CD14-positive monocyte (primary cell): ENCODE results near the gene LEF1. TPM values are rescaled to one million over a fixed set of nuclear protein-coding genes. Genes with fewer than 3 reads are reported as not detected.

Source experiments
- DNase-seq, 3 donors: peaks; one replicate each; pipeline ENCODE4 v3.0.0-alpha.2; 2011 to 2022
- H2AFZ ChIP-seq: 2 replicates; pipeline ENCODE4 v1.6.0; 2012; ENCODE audit warnings: mild to moderate bottlenecking, low read depth, low read length, inconsistent platforms; ENCODE audit not compliant: insufficient read depth, poor library complexity, severe bottlenecking
- H3K27ac ChIP-seq, 2 donors: 1 replicate in 1 of 2; 2 replicates in 1 of 2; pipeline ENCODE4 v1.5.1; 2012 to 2013; ENCODE audit warnings: low read length in 2 of 2, control low read depth in 1 of 2, inconsistent platforms in 1 of 2, low read depth in 1 of 2, mild to moderate bottlenecking in 1 of 2
- H3K27me3 ChIP-seq, 2 donors: one replicate each; pipeline versions ENCODE4 v1.6.0 to v1.6.1; 2011 to 2013; ENCODE audit warnings: low read length in 2 of 2; ENCODE audit not compliant: control insufficient read depth in 2 of 2, insufficient read depth in 2 of 2
- H3K36me3 ChIP-seq, 2 donors: replicated peaks in 1 of 2; 1 replicate in 1 of 2; 2 replicates in 1 of 2; pipeline versions ENCODE4 v1.5.1 to v1.6.1; 2012 to 2013; ENCODE audit warnings: low read length in 2 of 2, control low read depth in 1 of 2, inconsistent platforms in 1 of 2, mild to moderate bottlenecking in 1 of 2; ENCODE audit not compliant: insufficient read depth in 2 of 2, control insufficient read depth in 1 of 2
- H3K4me1 ChIP-seq, 2 donors: 1 replicate in 1 of 2; 2 replicates in 1 of 2; pipeline versions ENCODE4 v1.5.1 to v1.6.1; 2012 to 2013; ENCODE audit warnings: low read length in 2 of 2, control low read depth in 1 of 2, inconsistent platforms in 1 of 2, mild to moderate bottlenecking in 1 of 2, moderate library complexity in 1 of 2; ENCODE audit not compliant: insufficient read depth in 2 of 2, control insufficient read depth in 1 of 2
- H3K4me2 ChIP-seq: replicated peaks from 2 replicates; pipeline ENCODE3; 2012; ENCODE audit warnings: low read length, moderate library complexity, mild to moderate bottlenecking; ENCODE audit not compliant: poor library complexity, severe bottlenecking; ENCODE audit errors: extremely low read depth
- H3K4me3 ChIP-seq, 3 experiments: fragments of 200-600 bp in 1 of 3; sonication (generic) in 1 of 3; replicated peaks in 1 of 3; 1 replicate in 2 of 3; 2 replicates in 1 of 3; pipeline ENCODE4 v1.5.1; 2011 to 2013; ENCODE audit warnings: low read length in 3 of 3, mild to moderate bottlenecking in 3 of 3, control low read depth in 2 of 3, low read depth in 2 of 3, inconsistent platforms in 1 of 3, moderate library complexity in 1 of 3
- H3K79me2 ChIP-seq: 2 replicates; pipeline ENCODE4 v1.6.0; 2012; ENCODE audit warnings: mild to moderate bottlenecking, control low read depth, inconsistent platforms, low read length, moderate library complexity; ENCODE audit not compliant: insufficient read depth
- H3K9ac ChIP-seq: 2 replicates; pipeline ENCODE4 v1.6.0; 2017; ENCODE audit warnings: low read length, mild to moderate bottlenecking; ENCODE audit not compliant: insufficient read depth, poor library complexity, severe bottlenecking
- H3K9me3 ChIP-seq, 2 donors: replicated peaks in 1 of 2; 1 replicate in 1 of 2; 2 replicates in 1 of 2; pipeline versions ENCODE4 v1.5.1 to v1.6.1; 2012 to 2013; ENCODE audit warnings: low read length in 2 of 2, control low read depth in 1 of 2; ENCODE audit not compliant: control insufficient read depth in 1 of 2, insufficient read depth in 1 of 2
- H4K20me1 ChIP-seq: 2 replicates; pipeline ENCODE4 v1.6.0; 2012; ENCODE audit warnings: mild to moderate bottlenecking, low read length, control low read depth, moderate library complexity; ENCODE audit not compliant: insufficient read depth
- H3K27ac Mint-ChIP-seq, 7 donors: one replicate each; pipeline ENCODE4 v1.8.0; 2020; ENCODE audit warnings: mild to moderate bottlenecking in 7 of 7, mixed read lengths in 7 of 7, moderate library complexity in 6 of 7, inconsistent platforms in 2 of 7
- H3K27me3 Mint-ChIP-seq, 3 donors: one replicate each; pipeline ENCODE4 v1.8.0; 2021 to 2022; ENCODE audit warnings: low read depth in 3 of 3, mild to moderate bottlenecking in 3 of 3, mixed read lengths in 3 of 3, moderate library complexity in 3 of 3, inconsistent platforms in 1 of 3
- H3K36me3 Mint-ChIP-seq, 2 donors: one replicate each; pipeline ENCODE4 v1.8.0; 2020; ENCODE audit warnings: mixed read lengths in 2 of 2, inconsistent platforms in 1 of 2, mild to moderate bottlenecking in 1 of 2
- H3K4me1 Mint-ChIP-seq: one replicate; pipeline ENCODE4 v1.8.0; 2020; ENCODE audit warnings: mild to moderate bottlenecking, mixed read lengths
- H3K4me3 Mint-ChIP-seq, 2 donors: one replicate each; pipeline ENCODE4 v1.8.0; 2020; ENCODE audit warnings: mild to moderate bottlenecking in 2 of 2, mixed read lengths in 2 of 2, moderate library complexity in 1 of 2
- H3K9me3 Mint-ChIP-seq, 7 donors: one replicate each; pipeline ENCODE4 v1.8.0; 2020 to 2022; ENCODE audit warnings: mixed read lengths in 7 of 7, mild to moderate bottlenecking in 6 of 7, moderate library complexity in 6 of 7, inconsistent platforms in 2 of 7
- WGBS: methylation state at CpG from one replicate; pipeline ENCODE4 v1.1.5; 2013; ENCODE audit warnings: missing lambda C conversion rate; ENCODE audit not compliant: insufficient coverage; 5-methylcytosine and 5-hydroxymethylcytosine counted together
- intact Hi-C, 2 donors: fragments of 100-400 bp; cut with micrococcal nuclease; formaldehyde crosslinking; loops; one replicate each; pipeline versions ENCODE4 v1.15.0 to v1.15.1; 2023
- polyA plus RNA-seq, 3 donors: library from polyadenylated mRNA; depleted of rRNA in 1 of 3; unstranded in 2 of 3; stranded (reverse) in 1 of 3; fragments of 300-500 nt in 2 of 3; fragments of >200 nt in 1 of 3; fragmentation: Illumina TruSeq in 2 of 3; gene quantifications; 1 replicate in 2 of 3; 2 replicates in 1 of 3; pipeline ENCODE4 v1.2.3, GENCODE V29; 2012 to 2021
- TF ChIP-seq, protein P1 (sequence below): fragments of 200-600 bp; IDR thresholded peaks from one replicate; pipeline ENCODE4 v1.8.0; 2022; ENCODE audit warnings: antibody characterized with exemption, mild to moderate bottlenecking

LEF1 gene
- polyA plus RNA-seq, 3 donors = 0.29 to 1.3 (median 0.61) TPM

- DNase-seq = no peak
- H3K4me3 Mint-ChIP-seq = no peak overlapping the region
- Histone ChIP-seq H3K4me2 (no peak overlapping the region), H3K4me1 (no peaks in the 10 kb centered on the region), H3K9ac (no peak overlapping the region), H3K36me3 (no peaks in the 10 kb centered on the region), H3K79me2 (no peaks in the 10 kb centered on the region), H3K27ac (no peak overlapping the region), H2AFZ (no peak overlapping the region), H4K20me1 (no peaks in the 10 kb centered on the region), H3K9me3 (no peaks in the 10 kb centered on the region), H3K27me3 (no peaks in the 10 kb centered on the region), H3K4me3 (no peak overlapping the region)
- intact Hi-C loops = no loop called here
- TF ChIP-seq, protein P1, sequence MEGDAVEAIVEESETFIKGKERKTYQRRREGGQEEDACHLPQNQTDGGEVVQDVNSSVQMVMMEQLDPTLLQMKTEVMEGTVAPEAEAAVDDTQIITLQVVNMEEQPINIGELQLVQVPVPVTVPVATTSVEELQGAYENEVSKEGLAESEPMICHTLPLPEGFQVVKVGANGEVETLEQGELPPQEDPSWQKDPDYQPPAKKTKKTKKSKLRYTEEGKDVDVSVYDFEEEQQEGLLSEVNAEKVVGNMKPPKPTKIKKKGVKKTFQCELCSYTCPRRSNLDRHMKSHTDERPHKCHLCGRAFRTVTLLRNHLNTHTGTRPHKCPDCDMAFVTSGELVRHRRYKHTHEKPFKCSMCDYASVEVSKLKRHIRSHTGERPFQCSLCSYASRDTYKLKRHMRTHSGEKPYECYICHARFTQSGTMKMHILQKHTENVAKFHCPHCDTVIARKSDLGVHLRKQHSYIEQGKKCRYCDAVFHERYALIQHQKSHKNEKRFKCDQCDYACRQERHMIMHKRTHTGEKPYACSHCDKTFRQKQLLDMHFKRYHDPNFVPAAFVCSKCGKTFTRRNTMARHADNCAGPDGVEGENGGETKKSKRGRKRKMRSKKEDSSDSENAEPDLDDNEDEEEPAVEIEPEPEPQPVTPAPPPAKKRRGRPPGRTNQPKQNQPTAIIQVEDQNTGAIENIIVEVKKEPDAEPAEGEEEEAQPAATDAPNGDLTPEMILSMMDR = no peak
- no peaks in the 10 kb centered on the region for H3K4me1 Mint-ChIP-seq
- no peak overlapping the region for H3K27ac Mint-ChIP-seq
- no peaks in the 10 kb centered on the region for H3K9me3 Mint-ChIP-seq
- H3K27me3 Mint-ChIP-seq = peaks cover 0 to 6% (median 0%) of the 10 kb centered on the region in 3 donors
- H3K36me3 Mint-ChIP-seq = no peaks in the 10 kb centered on the region
Measured at GRCh38 chr4:108068442-108068841, 100.3 kb downstream of the LEF1 start.

- no peaks in the 10 kb centered on the region for H4K20me1 ChIP-seq
- no peak overlapping the region for H3K4me2 ChIP-seq
- Mint-ChIP-seq H3K9me3 (no peaks in the 10 kb centered on the region), H3K4me3 (no peak overlapping the region), H3K27me3 (peaks cover 0 to 9% (median 4%) of the 10 kb centered on the region in 3 donors), H3K4me1 (no peaks in the 10 kb centered on the region), H3K27ac (no peak overlapping the region), H3K36me3 (no peaks in the 10 kb centered on the region)
- H3K9ac ChIP-seq = no peak overlapping the region
- TF ChIP-seq, protein P1 = no peak
- no peaks in the 10 kb centered on the region for H3K4me1 ChIP-seq
- WGBS = 93% methylated on average over 2 of the region's 5 CpGs
- no peaks in the 10 kb centered on the region for H3K79me2 ChIP-seq
- H3K27ac ChIP-seq = no peak overlapping the region
- no peak for DNase-seq
- no peaks in the 10 kb centered on the region for H3K9me3 ChIP-seq
- H3K27me3 ChIP-seq = no peaks in the 10 kb centered on the region
- no peaks in the 10 kb centered on the region for H3K36me3 ChIP-seq
- no peak overlapping the region for H3K4me3 ChIP-seq
- intact Hi-C loops = no loop called here
- H2AFZ ChIP-seq = no peak overlapping the region
Measured at GRCh38 chr4:108060686-108061321, 107.9 kb downstream of the LEF1 start.
